ENCODE results near the gene LPP.

Gene LPP

DNA sequence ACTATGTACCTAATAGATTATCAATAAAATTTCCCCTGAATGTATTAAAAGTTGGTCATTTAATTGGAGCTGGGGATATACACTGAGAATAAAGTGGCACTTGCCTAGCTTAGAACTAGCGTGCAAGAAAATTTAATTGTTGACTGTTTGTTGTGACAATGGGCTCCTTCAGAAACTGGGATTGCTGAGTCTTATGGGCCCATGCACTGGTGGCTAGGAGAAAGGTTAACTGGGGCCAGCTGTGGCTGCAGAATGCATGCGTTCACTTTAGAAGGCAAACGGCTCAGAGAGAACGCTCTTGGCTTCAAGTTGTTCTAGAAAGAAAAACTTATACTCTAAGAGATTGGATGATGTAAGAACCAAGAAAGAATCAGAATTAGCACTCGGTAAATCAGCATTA lies 18.7 kb upstream of the LPP start:
- no peak for DNase-seq (ENCODE audit: low read depth in 1 of 2, low spot score in 1 of 2)

DNA sequence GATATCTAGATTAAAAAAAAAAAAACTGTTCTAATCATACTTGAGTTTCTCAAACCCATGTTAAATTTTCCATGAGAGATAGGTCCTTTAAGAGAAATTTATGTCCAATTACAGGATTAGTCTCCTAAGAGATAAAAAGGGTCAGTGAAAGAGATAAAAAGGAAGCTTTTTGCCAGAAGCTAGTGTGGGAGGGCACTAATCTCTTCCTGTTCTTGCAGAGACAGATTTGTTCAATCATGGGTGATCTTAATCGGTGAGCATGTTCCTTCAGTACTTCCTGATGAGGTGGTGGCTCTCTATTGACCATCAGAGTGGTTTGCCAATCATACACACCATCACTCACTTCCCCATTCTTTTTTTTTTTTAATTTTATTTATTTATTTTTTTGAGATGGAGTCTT lies 16.9 kb upstream of the LPP start:
- DNase-seq (ENCODE audit: low read depth in 1 of 2, low spot score in 1 of 2): no peak

DNA sequence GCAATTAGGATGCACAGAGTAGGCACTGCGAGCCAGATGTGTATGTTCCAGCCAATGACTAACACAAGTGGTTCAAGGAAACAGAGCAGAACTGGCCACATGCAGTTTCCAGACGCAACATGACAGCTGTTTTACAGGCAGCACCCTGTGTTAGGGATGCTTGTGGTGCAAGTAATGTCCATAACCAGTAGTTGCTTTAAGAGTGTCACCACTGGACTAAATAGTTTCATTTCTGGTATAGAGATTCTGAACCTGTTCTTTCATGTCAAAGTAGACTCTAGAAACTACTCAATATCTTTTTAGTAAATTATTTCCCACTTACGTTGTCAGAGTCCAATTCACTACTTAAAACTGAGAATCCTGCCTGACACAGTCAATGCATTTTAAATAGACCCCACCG lies 14.5 kb upstream of the LPP start:
- no peak for DNase-seq (ENCODE audit: low read depth in 1 of 2, low spot score in 1 of 2)

DNA sequence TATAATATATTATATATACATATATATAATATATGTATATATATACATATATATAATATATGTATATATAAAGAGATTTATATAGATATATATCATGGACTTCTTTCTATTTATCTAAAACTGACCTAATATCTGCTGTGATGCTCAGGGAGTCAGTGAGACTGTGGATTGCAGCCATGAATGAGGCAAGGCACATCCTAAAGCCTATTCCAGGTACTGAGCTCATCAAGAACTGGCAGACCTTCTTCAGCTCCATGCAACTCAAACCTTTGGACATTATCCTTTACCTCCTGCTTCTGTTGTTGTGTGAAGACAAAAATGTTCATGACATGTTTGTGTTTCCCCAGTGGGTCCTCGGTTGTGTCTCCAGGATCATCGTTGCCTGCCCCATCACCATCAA lies 7.7 kb upstream of the LPP start:
- DNase-seq (ENCODE audit: low read depth in 1 of 2, low spot score in 1 of 2): no peak

DNA sequence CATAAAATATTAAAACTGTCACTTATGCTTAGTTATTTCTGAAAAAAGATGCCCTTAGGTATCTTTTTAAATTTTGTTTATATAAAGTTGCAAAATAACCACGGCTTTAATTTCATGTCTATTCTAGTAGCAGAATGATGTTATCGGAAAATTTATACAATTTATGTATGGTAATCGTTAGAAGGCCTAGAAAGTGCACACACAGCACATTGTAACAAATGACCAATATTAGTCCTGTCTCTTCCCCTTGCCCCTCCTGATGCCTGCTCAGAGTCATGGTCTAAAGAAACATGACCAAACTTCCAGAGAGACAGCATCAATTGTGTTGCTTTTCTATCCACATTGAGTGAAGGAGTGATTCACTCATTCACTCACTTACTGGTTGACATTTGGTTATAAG lies 6.2 kb upstream of the LPP start:
- DNase-seq (ENCODE audit: low read depth in 1 of 2, low spot score in 1 of 2): no peak

DNA sequence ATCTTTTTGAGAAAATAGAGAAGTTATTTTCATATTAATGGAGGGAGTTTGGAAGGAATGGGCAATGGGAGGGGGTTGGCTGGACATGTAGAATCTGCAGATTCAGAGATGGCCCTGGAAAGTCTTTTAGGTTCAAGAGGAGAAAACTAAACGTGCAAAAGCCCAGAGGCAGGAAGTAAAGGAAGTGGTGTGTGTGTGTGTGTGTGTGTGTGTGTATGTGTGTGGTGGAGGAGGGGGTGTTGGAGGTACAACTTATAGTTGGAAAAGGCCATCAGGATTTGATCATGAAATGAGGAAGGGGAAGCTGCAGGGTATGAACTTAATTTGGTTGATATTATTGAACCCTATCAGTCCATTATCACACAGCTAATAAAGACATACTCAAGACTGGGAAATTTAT lies 5.6 kb upstream of the LPP start:
- DNase-seq (ENCODE audit: low read depth in 1 of 2, low spot score in 1 of 2): no peak

DNA sequence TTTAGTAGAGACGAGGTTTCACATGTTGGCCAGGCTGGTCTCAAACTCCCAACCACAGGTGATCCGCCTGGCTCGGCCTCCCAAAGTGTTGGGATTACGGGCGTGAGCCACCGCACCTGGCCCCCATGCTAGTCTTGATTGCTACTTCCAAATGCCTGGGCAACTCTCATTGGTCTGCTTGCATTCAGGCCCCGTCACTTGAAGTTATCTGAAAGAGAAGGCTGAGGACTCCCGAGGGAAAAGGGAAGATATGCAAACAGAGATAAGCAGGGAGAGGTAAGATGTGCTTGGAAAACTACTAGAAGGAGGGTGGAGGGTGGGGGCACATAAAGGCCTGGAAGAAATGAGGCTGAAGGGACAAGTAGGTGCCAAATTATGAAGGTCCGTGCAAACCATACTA lies 4.4 kb upstream of the LPP start:
- DNase-seq (ENCODE audit: low read depth in 1 of 2, low spot score in 1 of 2): no peak

DNA sequence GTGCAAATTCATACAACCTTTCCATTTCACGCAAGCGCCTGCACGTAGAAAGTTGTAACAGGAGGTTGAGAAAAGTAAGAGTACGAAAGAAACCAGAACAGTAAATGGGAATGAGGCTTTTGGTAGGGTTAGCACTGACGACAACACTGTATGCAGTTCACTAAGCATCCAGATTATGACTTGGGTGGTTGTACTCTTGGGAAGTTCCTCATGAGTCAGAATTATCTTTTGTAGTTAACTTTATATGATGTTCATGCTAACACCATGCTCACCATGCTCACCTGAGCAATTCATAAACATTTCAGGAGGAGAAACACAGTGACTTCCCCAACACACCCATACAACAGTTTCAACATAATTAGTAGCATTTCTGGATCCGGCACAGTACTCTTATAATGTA lies 3.0 kb upstream of the LPP start:
- DNase-seq (ENCODE audit: low read depth in 1 of 2, low spot score in 1 of 2): no peak

DNA sequence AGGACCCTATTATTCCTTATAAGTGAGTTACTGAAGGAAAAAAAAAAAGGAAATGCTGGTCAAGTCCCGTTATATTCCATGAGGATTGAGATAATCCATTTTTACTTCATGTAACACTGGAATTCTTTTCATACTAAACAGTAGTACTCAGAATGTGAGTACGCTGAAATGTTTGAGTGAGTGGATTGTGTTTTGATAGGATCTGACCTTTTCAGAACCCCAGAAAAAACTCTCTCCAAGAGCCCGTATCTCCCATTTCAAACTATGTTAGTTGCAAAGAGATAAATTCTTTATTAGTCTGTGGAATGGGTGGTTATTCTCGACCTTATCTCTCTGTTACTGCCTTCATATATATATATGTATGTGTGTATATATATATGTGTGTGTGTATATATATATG lies 2.5 kb upstream of the LPP start:
- DNase-seq (ENCODE audit: low read depth in 1 of 2, low spot score in 1 of 2): no peak

DNA sequence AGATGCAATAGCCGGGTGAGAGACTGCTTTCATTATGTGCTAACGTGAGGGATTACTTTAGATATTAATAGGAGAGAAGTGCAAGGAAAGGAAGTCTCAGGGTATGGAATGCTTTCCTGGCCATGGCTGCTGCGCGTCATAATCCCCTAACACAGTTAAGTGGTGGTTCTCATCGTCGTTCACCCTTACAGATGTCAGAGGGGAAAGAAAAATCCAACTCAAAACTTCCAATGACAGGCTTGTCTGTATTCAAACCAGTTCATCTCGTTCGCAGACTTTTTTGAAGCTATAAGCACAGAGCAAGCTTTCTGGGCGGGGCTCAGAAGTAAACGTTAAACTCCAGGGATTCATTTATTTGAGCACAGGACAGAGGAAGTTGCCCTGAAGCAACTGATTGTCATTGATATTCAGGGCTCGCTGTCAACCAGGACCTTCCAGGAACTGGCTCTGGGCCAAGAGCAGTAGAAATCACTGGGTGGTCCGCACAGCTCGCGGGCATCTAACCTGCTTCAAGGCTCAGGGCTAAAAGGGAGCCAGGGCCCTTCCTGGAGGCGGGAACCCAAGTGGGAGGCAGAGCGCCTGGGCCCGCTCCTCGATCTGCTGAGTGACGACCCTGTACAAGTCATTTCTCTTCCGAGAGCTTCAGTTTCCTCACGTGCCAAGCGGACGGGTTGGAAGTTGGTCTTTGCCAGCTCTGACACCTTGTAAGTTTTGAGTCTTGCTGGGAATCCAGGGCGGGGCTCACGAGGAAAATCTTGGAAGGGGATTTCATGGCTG lies 1.1 kb upstream of the LPP start:
- no peak for DNase-seq (ENCODE audit: low read depth in 1 of 2, low spot score in 1 of 2)

DNA sequence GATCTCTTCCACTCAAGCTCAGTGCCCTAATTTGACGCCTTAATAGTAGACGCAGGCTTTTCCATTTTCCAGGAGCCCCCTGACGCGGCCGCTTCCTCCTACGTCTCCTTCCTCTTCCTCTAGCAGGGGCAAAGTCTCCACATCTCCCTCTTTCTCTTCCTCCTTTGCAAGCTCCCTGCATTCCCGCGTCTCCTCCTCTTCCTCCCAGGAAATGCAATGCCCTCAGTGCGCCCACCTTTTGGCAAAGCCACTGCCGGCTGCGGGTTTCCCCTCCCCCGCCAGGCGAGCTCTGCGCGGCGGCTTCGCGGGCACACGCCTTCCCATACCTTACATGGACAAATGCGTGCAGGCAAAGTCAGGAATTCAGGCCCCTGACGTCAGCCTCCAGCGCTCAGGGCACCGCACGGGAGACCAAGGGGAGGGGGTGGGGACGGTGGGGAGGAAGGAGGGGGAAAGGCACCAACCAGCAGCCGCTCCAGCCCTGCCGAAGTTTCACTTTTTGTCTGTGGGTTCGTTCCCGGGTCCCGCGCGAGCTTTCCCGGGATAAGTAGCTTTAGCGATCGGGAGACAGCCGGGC lies 432 bp upstream of the LPP start:
- no peak for DNase-seq (ENCODE audit: low read depth in 1 of 2, low spot score in 1 of 2)

DNA sequence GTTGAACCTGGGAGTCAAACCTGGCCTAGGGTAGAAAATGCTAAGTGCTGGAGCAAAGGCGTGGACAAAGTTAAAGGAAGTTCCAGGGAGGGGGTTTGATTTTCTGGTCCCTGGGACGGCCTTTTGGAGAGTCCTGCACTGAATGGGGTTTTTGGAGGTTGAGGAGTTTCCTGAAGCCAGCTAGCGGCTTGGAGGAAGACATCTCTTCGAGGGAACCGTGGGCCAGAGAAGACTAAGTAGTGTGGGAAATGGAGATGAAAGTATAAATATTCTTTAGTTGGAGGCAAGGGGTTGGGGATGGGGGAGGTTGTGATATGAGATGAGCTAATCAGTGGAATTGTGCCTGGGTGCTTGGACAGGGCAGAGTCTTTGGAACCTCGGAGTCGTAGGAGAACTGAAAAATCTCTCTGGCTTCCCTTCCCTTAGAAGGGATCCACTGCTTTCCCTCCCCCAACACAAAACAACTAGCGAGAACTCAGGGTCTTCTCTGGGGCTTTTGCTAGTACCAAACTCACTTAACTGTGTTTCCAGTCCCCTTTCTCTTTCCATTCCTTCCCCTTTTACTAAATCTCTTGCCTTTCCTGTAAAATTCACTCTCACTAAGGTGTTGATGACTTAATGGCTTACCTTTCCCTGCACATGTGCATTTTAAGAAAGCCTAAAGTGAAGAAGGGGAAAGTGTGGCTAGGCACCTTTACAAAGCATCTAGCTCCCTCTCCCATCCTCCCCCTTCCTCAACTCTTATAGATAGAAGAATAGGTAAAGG lies 1.0 kb downstream of the LPP start:
- no peak for DNase-seq (ENCODE audit: low read depth in 1 of 2, low spot score in 1 of 2)

DNA sequence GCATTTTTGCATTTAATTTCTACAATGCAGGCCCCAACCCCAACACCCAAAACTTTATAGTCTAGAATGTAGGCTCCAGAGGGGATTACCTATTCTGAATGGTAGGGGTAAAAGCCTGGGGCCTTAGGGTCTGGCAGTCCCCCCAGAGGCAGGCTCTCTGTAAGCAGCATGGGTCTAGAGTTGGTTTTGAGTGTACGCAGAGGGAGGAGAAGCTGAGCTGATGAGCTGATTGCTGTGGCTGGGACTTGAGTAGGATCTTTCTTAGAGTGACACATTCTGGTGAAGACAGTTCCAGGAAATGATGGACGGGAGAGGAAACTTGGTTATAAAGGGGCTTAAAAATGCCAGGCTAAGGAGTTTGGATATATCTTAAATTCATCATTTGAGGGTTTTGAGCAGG lies 2.1 kb downstream of the LPP start:
- no peak for DNase-seq (ENCODE audit: low read depth in 1 of 2, low spot score in 1 of 2)

DNA sequence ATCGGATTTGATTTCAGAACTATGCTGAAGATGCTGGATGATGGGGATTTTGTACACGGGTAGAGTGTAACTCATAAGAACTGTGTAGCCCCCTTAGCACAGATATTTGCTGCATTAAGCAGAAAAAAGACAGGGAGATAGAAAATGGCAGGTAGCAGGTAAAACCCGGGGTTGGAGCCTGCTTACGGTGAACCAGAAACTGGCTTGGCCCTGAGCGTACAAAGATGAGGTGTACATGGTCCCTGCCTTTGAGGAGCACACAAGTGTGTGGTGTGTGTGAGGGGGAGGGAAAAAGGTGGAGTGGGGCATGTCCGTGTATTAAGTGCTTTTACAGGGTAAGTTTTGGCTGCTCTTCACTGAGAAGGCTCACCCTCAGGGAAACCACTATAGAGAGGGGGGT lies 3.5 kb downstream of the LPP start:
- no peak for DNase-seq (ENCODE audit: low read depth in 1 of 2, low spot score in 1 of 2)

DNA sequence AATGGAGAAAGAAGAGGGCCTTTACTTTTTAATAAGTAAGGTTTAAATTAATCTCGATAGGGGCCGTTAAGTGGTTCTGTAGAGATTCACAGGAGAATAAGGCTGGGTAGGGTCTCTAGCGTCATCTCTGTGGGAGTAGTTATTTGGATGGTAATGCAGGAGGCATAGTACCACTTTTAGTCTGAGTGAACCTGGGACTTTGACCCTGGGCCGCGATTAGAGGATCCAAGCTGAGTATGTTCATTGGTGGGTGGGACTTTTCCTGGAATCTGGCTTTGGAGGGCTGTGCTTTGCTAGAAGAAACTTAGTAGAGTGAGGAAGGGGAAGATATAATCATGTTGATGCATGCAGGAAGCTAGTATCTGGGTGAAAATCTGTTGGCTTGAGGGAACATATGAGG lies 4.0 kb downstream of the LPP start:
- DNase-seq (ENCODE audit: low read depth in 1 of 2, low spot score in 1 of 2): no peak

DNA sequence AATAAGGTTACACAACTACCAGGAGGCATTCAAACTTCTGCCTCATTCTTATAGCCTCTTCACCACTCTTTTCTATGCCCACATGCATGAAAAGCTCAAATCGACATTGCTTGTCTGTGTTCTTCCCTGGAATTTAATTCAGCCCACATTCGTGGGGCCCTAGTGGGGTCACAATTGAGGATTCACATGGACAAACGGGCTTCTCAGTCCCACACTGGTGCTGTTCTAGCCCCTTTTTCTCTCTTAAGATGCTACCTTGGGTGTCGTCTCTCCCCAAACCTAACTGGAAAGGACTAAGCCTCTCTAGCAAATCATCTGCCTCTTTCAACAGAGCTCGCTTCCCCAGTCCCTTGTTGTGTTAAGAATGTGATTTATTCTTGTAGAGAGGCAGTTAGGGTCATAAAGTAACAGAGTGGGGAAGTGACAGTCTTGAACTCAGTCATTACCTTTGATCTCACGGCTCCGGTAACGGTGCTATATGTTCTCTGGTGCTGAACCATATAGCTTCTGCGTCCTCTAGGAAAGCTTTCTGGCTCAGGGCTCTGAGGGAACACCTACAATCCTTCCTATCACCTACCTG lies 4.9 kb downstream of the LPP start:
- DNase-seq (ENCODE audit: low read depth in 1 of 2, low spot score in 1 of 2): no peak

DNA sequence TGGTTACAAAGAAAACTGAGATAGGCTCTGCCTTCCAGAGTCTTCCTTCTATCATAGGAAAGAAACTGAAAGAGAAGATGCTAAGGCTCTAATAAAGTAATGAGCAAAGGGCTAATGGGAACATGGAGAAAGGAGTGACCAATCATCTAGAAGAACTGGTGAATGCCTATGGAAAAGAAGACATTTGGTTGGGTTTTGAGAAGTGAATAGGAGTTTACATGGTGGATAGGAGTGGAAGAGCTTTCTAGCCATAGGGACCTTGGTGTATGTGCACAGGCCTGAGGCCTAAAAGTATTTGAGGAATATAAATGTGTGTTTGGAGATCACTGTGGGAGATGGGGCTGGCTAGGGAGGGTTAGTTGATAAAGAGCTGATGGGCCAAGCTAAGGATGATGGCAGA lies 6.8 kb downstream of the LPP start:
- no peak for DNase-seq (ENCODE audit: low read depth in 1 of 2, low spot score in 1 of 2)

DNA sequence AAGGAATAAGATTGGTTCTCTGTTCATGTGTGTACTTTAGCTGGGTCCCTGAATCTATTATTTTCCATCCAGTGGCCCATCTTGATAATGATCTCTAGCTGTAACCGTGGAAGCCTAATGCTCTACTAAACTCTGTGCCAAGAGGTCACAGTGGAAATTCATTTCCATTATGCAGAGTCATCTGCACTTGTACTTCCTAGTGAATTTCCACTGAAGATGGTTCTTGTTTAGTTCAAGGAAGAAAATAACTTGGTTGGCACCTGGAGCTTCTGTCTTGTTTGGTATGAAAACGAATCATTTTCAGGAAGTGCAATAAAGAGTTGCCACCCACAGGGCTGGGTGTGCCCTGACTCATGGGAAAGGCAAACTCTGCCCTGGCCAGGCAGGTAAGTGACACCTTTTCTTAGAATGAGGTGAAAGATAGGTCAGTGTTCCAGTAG lies 10.3 kb downstream of the LPP start:
- no peak for DNase-seq (ENCODE audit: low read depth in 1 of 2, low spot score in 1 of 2)

DNA sequence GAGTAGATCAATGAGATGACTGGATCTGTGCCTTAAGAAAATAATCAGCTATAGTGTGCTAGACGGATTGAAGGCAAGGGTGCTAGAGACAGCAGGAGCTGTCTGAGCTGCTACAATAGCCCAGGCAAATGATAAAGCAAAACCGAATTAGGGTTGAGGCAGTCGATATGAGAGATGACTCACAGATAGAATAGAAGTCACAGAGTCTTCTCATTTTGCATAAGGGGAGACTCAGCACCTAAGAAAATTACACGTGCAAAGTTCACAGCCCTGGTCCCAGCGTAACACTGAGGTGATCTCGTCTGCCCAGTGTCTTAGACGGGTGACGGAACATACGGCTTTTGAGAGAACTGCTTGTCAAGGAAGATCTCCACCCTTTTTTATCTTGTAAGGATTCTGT lies 11.6 kb downstream of the LPP start:
- DNase-seq (ENCODE audit: low read depth in 1 of 2, low spot score in 1 of 2): no peak

DNA sequence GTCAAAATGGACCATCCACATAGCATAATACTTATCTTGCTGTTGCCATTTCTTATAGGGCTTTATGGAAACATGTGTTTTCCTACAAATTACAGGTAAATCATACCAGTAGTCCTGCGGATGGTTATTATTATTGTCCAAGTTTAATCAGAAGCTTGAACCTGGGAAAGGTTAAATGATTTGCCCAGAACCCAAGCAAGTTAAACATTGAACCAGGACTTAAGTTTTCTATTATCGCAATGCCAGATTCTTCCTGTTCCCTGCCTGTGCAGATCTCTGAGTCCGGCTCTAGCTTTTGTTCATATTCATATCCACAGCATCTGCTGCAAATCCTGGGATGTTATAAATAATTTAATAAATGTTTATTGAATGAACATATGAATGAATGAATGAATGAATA lies 12.5 kb downstream of the LPP start:
- DNase-seq (ENCODE audit: low read depth in 1 of 2, low spot score in 1 of 2): no peak

DNA sequence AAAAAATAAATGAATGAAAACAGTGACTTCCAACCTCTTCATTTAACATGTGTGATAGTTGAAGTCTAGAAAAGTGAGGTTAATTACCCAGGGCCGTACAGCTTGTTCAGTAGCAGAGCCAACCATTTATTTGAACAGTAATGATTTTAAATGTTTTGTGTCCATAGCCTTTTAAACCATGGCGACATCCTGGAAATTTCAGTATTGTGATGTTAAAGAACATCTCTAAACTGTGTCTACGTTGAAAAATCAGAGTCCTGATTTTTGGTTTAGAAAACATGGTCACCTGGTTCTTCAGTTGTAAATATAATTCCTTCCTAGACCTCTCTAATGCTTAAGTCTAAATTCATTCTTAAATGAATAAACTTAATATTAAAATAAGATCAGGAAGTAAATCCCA lies 14.2 kb downstream of the LPP start:
- no peak for DNase-seq (ENCODE audit: low read depth in 1 of 2, low spot score in 1 of 2)

DNA sequence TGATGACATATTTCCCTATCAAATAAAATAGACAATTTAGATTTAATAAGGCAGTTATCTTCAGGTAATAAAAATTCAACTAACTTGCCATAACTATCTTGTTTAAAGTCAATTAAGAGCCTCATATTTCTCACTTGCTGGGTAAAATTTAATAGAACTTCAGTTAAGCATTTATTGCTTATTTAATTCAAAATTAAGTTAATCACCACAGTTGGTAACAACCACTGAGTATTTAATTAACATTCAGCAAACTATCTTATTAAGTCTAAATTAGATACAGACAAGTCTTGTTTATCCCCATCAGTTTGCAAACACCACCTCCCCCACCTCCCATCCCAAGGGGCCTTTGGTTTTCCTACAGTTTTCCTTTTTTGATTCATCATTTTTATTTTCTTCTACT lies 14.7 kb downstream of the LPP start:
- no peak for DNase-seq (ENCODE audit: low read depth in 1 of 2, low spot score in 1 of 2)

Data from stimulated activated CD4-positive, alpha-beta T cell treated with anti-CD3 and anti-CD28 coated beads, Interleukin-15, amount 100 ng/mL, for 1 hour (primary cell).